GM19455 (cell line): ENCODE data around the gene IL36RN.

Experiments
- ATAC-seq: cut with Tn5 transposase; IDR thresholded peaks from one replicate; pipeline ENCODE4 v1.9.1; 2021; ENCODE audit not compliant: unreplicated experiment

Gene IL36RN

DNA sequence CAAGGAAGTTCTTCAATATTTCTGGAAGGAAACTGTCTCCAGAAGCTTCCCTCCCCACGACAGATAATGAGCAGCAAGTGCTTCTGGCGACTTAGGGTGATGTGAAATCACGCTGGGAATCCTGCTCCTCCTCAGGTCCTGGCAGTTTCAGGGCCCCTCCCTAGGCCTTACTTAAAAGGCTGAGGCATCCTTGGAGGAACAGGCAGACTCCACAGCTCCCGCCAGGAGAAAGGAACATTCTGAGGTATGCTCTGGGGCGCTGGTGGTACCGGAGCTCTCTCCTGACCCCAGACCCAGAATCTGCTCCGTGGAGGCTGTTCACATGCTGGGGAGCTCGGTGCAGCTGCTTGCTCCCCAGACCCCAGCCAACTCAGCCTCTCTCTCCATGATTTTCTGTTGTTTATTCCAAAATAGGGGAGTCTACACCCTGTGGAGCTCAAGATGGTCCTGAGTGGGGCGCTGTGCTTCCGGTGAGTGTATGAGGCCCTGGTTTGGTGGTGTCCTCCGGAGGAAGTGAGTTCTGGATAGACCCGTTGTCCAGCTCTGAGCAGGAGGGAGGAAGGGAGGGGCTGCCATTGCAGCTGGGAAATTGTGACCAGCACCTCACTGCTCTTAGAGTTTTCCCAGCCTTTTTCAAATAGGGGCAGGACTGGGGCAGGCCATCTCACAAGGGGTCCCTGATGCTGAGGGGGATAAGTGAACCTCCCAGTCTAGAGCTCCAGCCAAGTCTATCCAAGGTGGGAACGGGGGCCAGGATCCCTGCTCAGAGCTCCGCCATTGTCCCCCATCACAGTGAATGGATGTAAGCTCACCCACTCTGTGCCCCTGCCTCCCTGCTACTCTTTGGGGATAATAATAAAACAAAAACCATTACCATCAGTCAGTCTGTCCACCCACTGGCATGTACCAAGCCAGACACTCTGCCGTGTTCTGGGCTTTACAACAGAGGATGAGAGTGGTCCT, at the start of gene IL36RN:
Gene IL36RN, plus strand, starts transcription at position 201 of the 963 bp plus-strand sequence. Its CDS starts 241 bp downstream, at position 442.
- no peak for ATAC-seq

DNA sequence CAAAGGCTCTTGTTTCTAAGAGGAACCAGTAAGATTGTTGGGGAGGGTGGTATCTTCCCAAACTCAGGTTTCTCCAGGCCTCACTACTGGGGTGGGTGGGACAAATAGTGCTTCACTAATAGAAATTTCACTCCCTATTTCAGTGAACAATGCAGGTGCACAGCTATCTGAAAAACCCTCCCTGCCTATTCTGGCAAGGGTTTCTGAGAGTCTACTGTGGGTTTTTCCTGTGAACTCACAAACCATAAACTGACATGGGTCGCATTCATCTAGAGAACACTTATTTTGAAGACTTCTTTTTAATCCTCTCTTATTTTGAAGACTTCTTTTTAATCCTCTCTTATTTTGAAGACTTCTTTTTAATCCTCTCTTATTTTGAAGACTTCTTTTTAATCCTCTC, 49.4 kb upstream of the IL36RN start:
- no peak for ATAC-seq

DNA sequence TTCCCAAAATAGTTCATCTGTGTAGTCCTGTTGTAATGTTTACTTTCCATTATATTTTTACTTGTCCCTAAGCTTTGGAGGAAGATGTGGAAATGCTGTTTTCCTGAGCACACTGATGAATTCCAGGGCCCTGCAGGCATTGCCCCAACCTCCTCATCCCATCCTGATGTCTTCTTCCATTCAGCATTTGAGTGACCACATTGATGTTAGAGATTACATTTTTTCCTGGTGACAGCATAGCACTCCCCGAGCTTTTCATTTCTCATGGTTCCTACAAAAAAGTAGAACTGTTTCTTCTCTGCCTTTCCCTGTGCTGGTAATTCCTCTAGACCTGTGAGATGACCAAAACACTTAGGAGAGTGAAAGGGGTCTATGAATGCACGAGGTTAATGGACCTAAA, 48.9 kb upstream of the IL36RN start:
- ATAC-seq, result no peak

DNA sequence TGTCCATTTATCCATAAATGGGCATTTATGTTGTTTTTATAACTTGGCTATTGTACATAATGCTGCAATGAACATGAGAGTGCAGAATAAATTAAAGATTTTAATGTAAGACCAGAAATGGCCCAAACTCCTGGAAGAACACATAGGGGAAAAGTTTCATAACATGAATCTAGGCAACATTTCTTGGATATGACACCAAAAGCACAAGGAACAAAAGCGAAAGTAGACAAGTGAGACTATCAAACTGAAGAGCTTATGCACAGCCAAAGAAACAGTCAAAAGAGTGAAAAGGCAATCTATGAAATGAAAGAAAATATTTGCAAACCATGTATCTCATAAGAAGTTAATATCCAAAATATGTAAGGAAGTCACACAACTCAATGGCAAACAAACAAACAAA, 47.9 kb upstream of the IL36RN start:
- no peak for ATAC-seq

DNA sequence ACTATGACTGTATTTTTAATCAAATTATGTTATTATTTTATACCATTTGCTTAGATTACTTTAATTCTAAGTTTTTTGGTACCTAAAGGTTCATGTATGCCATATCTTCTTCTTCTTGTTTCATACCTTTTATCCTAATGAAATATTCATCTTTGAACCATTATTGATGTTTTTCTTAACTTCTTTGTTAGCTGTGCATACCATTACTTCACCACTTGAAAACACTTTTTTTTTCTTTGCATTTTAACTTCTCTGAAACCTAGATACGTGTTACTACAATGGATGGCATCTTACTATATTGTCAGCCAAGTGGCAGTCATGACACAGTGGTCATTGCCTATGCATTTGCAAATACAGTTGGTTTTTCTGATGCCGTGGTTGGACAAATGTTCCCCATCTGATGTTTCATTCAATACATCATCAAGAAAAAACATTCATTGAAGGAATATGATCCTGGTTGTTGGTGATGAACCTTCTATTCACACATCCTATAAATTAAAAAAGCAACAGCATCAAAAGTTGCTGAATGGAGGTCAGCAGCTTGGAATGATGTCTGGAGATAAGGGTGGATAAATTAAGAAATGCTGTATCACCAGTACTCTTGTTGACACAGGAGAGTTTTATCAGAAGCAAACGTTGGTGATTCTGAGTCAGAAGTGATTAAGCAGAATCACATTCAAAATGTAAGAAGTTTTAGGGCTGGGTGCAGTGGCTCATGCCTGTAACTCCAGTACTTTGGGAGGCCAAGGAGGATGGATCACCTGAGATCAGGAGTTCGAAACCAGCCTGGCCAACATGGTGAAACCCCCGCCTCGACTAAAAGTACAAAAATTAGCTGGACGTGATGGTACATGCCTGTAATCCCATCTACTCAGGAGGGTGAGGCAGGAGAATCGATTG, 46.3 kb upstream of the IL36RN start:
- ATAC-seq, result no peak

DNA sequence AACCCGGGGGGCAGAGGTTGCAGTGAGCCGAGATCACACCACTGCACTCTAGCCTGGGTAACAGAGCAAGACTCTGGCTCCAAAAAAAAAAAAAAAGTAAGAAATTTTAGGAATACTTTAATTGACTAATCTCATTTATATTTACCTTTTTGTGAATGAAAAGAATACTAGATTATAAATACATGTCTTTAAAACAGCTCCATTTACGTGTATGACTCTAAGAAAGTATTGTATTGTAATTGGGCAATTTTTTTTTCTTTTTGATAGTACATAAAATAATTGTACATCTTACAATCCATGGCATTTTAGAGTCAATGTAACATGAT, 45.7 kb upstream of the IL36RN start:
- no peak for ATAC-seq

DNA sequence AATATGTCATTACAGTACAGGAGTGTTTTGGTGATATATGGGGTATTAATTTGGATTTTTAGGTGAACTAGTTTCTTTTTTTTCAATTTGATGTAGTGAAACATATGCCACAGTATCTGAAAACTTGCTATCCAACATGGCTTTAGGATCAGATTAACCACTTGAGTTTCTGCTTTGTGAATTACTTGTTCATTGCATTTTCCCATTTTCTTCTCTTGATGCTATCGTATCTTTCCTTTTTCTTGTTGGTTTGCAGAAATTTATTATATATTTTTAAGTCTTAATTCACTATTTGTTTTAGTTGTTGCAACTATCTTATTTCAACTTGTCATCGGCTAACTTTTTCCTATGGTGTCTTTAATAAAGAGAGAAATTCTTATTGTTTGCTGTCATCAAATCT, 44.9 kb upstream of the IL36RN start:
- ATAC-seq, result no peak

DNA sequence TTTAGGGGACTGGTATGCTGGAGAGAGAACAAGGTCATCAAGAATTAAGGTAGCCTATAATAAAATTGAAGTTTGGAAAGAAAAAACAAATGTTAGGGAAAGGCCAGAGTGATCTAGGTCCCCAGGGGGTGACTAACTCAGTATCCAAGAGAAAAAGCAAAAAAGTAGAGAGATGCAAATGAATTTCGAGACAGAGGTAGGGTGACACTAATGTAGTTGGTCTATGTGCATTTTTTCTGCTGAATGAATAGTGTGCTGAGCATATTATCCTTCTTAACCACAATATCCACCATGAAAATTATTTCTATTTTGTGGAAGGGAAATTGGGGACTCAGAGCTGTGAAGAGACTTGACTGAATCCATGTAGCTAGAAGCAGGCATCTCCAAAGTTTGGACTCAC, 44.0 kb upstream of the IL36RN start:
- no peak for ATAC-seq

DNA sequence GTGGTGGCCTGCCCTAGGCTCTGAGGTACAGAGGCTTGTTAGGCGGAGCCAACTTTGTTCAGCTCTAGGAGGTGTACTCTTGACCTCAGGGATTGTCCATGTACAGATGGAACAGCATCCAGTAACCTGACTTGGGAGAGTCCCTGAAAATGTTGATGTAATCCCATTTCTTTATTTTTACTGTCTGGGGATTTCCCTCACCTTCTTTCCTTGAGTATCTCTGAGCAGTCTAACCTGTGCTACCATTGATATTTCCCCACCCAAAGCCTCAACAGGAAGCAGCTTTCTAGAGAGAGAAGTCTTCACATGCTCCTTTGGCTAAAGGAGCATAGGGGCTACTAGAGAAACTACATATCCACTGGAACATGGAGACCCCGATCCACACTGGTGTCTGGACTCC, 43.3 kb upstream of the IL36RN start:
- ATAC-seq, result no peak

DNA sequence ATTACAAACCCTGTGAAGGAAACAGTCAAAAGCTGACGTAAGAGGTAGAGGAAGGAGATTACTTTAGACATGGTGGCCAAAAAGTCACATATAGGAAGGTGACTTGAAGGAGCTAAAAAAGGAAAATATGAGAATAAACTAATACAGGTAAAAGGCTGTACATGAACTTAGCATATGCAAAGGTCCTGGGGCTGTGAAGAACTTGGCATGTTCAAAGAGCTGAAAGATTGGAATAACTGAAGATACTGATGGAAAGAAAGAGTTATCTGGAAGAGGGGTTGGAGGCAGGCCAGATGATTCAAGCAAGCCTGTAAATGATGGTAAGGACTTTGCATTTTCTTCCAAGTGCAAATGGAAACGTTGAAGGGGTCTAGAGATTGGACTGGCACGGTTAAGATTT, 40.5 kb upstream of the IL36RN start:
- ATAC-seq, result no peak

DNA sequence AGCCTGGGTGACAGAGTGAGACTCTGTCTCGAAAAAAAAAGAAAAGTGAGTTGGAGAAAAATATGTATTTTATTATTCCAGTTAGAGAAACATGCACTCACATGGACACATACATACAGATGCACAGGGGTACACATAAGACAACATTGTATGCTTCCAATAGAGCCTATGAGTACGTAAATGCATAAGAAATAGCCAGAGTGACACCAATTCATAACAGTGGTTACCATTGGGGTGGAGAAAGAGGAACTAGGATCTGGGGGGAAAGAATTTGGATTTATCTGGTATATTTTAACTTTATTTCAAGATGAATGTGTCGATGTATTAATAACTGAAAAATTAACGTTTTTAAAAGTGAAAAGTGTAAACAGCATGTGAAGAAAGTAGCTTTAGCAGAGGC, 37.7 kb upstream of the IL36RN start:
- ATAC-seq, result no peak

DNA sequence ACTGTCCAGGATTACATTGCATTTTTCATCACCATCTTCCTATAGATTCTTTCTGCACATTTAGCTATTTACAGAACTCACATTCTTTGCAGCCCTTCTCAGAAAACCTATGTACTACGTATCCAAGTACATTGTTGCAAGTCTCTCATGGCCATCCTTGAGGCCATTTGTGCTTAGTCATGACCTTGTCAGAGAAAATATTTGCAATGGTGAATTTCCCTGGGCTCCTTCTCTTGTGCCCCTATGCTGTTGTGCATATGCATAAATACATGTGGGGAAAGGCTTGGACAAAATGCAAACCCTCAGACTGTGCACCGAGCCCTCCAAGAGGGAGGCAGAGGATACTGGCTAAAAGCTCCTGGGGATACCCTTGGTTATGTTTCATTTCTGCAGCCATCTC, 34.2 kb upstream of the IL36RN start:
- ATAC-seq, result no peak

DNA sequence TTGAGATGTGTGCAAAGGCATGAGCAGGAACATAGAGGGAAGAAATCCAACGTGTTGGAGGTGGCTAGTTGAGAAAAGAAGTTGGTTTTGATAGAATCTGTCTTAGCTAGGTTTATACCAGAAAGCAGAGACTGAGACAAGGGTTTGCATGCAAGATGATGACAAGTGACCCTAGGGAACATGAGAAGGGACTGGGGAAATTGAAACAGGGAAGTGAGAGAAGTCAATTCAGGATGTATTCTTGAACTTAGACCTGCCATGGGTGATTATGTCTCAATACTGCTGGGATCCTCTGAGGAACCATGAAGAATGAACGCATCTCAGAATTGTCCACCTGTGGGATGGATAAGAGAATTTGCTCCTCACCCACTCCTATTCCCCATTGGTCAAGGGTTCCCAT, 33.3 kb upstream of the IL36RN start:
- ATAC-seq, result no peak

DNA sequence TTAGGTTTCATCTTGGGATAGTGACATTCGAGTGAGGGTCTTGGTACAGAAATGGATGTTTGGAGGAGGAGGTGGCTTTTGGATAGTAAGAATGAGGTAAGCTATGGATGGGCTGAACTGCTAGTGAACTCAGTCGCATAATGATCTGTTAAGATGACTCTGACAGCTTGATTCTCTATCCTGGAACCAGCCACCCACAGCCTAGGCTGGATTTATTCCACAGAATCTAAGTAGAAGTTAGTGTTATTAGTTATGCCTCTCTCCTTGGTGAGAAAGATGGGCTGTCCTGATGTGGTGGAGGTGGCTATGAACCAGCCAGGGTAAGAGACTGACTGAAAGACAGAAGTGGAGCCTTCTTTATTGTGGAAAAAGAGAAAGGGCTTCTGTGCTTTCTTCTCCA, 31.3 kb upstream of the IL36RN start:
- ATAC-seq, result no peak

DNA sequence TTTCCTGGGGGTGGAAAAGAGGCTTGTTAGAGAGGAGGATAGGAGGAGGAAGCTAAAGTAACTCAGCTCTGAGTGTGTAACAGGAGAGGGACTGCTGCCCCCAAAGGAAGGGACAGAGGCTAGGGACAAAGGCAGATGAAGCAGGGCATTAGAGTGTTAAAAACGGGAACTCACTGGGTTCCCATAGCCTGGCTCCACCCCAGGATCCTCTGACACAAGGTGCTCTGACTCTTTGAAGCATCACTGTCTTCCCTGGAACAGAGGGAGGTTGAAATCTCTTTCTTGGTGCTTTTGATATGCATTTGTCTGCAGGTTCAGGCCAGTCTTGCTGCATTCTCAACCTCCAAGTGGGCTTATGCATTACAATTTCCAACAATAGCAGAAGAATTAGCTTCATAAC, 30.9 kb upstream of the IL36RN start:
- no peak for ATAC-seq

DNA sequence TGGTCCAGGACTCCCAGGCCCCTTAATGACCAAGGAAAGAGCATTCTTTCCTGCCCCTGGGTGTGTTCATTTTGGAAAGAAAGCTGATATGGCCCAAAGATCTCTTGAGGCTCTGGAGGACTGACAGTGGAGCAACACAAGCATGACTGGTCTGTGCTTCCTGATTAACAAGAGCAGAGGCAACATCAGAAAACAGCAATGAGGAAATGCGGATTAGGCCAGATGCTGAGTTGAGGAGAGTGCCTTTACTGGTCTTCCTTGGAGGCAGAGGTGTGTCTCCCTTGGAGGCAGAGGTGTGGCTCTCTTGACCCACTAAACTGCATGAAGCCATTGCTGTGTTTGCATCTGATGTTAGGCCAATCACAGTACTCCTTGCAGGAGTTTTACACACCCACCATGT, 26.3 kb upstream of the IL36RN start:
- no peak for ATAC-seq

DNA sequence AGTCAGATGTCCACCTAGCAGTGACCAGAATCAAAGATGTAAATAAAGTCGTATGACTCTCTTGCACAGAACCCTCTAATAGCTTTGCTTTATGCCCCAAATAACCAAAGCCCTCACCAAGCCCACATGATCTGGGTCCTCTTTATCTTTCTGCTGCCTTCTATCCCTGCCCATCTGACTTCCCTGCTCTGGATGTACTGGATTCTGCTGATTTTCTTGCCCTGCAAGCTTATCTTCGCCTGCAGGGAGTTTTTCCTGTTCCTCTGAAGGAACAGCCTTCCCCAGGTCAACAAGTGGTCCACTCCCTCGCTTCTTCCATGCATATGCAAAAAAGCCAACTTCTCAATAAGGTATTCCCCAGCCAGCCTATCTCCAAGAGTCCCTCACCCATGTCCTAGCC, 25.0 kb upstream of the IL36RN start:
- no peak for ATAC-seq

DNA sequence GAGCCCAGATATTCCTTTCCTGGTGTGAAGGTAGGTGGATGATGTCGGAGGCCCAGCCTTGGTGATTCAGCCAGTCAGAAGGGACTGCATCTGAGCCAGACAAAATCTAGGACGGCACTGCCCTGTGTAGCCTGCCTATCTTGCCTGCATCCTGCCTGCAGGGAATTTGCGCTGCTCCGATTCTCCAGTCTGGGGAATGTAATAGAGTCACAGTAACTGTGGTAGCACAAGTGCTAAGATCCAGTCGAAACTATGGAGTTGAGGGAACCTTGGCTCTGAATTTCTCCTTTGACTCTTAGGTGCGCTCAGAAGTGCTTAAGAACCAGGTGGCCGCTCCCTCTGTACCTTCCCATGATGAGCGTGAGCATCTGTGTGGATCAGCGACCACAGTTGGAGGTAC, 22.2 kb upstream of the IL36RN start:
- no peak for ATAC-seq

DNA sequence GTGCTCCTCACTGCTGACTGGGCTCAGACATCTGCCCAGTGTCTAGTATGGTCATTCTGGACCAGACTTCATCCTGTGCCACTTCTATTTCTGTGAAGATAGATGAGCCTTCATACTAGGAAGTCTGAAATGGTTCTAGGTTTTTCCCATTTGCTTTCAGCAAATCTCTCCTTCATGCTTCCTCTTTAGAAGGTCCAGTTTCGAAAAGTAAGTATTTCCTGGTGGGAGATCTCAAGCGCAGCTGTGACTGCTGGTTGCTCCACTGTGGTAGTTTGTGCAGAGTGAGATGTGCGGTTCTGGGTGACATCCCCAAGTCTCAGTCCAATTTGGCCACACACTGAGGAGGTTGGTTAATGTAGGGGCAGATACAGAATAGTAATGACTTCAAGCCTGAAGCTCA, 20.7 kb upstream of the IL36RN start:
- no peak for ATAC-seq

DNA sequence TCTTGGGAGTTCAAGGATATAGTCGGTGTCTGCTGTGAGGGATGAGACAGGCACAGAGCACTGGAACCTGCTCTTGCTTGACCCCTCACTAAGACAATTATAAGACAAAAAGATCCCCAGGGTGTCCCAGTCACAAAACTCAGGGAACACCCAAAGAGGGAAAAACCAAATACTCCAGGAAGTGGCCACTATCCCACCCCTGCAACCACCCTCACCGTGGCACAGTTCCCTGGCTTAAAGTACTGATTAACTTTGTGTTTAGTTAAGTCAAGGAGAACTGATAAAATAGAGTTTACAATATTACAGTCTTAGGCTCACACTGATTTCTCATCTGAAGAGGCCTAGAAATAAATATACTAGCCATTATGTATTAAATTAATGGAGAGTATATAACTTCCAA, 19.8 kb upstream of the IL36RN start:
- ATAC-seq, result no peak

DNA sequence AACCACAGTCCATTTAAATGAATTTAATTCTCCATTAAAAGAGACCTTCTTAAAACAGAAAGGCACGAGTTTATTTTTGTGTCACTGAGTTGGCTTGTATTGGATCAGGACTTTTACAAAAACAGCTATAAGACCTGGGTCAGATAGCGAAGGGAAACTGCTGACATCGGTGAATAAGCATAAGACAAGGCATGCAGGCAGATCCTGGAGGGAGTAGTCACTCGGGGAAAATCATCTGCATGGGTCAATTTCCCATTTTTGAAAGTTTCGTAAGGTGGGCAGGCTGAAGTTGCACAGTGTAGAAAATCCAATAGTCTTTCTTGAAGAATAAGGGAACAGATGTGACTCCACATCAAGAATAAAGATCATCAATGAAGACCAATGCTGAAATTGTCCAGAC, 19.3 kb upstream of the IL36RN start:
- no peak for ATAC-seq

DNA sequence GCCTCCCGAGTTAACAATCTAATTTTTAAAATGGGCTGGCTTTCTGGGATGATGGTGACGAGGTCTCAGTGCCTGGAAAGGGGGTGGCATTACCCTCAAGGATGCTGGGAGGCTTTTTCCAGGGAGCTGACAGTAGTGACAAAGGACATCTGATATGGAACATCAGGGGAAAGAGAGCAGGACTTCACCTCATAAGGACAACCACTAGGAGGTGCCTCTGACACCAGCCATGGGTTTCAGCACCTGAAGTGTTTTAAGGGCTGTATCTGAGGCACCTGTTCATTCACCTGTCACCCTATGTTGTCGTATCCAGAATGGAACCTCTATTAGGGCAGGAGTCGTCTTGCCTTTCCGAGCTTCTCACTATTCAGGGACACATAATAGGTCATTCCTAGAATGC, 17.1 kb upstream of the IL36RN start:
- ATAC-seq, result no peak
